ENCODE measurements around the gene CPNE5. TPM values are rescaled to one million over a fixed set of nuclear protein-coding genes. Genes with fewer than 3 reads are reported as not detected.

The CPNE5 gene
- total RNA-seq, 1 experiment from 2014 or later, result 0.44 TPM

DNA sequence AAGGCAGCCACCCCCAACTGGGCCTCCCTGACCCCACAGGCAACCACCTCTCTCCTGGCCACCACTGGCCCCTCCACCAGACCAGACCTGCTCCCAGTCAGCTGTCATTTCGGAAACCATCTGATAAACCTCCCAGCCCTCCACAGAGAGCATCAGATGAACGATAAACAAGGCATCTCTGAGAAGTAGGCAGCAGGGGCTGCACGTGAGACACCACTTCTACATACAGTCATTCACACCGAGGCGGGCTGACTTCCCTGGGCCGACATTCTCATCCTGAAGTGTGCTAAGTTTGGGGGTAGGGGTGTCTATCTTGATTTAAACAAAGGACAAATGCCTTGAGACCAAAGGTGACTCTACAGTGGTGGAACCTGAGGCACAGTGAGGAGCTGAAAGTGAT, 13.8 kb downstream of the CPNE5 start:
- H3K4me1 ChIP-seq (ENCODE audit: control insufficient read depth, insufficient read depth, low read length), result peaks cover 5% of the 10 kb centered on the region; the same call in 1 of the 2 replicates
- no peaks in the 10 kb centered on the region for H3K27me3 ChIP-seq (ENCODE audit: control insufficient read depth, insufficient read depth, low read length)
- no TSS peak for BruUV-seq (replicated peaks)
- no peaks in the 10 kb centered on the region for H3K9me3 ChIP-seq (ENCODE audit: control insufficient read depth, insufficient read depth, low read depth, low read length)
- ChIA-PET POLR2A (no interaction called here), CTCF (no interaction called here)
- TF ChIP-seq SIN3A (IDR thresholded peaks at IDR 0.05; ENCODE audit: borderline replicate concordance, insufficient read depth, low read depth, low read length), result no peak
- TF ChIP-seq CTCF (IDR thresholded peaks at IDR 0.05), result no peak
- TF ChIP-seq, protein P1, sequence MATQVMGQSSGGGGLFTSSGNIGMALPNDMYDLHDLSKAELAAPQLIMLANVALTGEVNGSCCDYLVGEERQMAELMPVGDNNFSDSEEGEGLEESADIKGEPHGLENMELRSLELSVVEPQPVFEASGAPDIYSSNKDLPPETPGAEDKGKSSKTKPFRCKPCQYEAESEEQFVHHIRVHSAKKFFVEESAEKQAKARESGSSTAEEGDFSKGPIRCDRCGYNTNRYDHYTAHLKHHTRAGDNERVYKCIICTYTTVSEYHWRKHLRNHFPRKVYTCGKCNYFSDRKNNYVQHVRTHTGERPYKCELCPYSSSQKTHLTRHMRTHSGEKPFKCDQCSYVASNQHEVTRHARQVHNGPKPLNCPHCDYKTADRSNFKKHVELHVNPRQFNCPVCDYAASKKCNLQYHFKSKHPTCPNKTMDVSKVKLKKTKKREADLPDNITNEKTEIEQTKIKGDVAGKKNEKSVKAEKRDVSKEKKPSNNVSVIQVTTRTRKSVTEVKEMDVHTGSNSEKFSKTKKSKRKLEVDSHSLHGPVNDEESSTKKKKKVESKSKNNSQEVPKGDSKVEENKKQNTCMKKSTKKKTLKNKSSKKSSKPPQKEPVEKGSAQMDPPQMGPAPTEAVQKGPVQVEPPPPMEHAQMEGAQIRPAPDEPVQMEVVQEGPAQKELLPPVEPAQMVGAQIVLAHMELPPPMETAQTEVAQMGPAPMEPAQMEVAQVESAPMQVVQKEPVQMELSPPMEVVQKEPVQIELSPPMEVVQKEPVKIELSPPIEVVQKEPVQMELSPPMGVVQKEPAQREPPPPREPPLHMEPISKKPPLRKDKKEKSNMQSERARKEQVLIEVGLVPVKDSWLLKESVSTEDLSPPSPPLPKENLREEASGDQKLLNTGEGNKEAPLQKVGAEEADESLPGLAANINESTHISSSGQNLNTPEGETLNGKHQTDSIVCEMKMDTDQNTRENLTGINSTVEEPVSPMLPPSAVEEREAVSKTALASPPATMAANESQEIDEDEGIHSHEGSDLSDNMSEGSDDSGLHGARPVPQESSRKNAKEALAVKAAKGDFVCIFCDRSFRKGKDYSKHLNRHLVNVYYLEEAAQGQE (IDR thresholded peaks at IDR 0.05; ENCODE audit: insufficient read depth in 1 of 2, low read depth in 2 of 2, low read length in 1 of 2), result no peak
- no peak for TF ChIP-seq POLR2AphosphoS5 (IDR thresholded peaks at IDR 0.05; ENCODE audit: low read depth, low read length)
- no peak for TF ChIP-seq TCF7L2 (IDR thresholded peaks at IDR 0.05; ENCODE audit: low read depth, low read length)
- H3K36me3 ChIP-seq (ENCODE audit: control insufficient read depth, insufficient read depth, low read length), result no peaks in the 10 kb centered on the region
- DNase-seq (ENCODE audit: low read depth, low spot score) (no peak), ATAC-seq (no peak)
- intact Hi-C loops (cut with micrococcal nuclease; ENCODE audit: unreplicated experiment) (no loop called here), in situ Hi-C loops (cut with HindIII; ENCODE audit: low pct_unique_long_range_greater_than_20kb, low sequenced_read_pairs) (no loop called here)
- H3K4me3 ChIP-seq (ENCODE audit: low read depth in 2 of 2, low read length in 2 of 2), result no peak overlapping the region
- no peak overlapping the region for H3K27ac ChIP-seq (ENCODE audit: low read length)

GRCh38 chr6:36824253-36824652, 15.0 kb downstream of the CPNE5 start:
- no peak for ATAC-seq
- no peak for TF ChIP-seq SIN3A (IDR thresholded peaks at IDR 0.05; ENCODE audit: borderline replicate concordance, insufficient read depth, low read depth, low read length)
- intact Hi-C loops (cut with micrococcal nuclease; ENCODE audit: unreplicated experiment), result no loop called here
- Histone ChIP-seq H3K4me3 (ENCODE audit: low read depth in 2 of 2, low read length in 2 of 2) (no peak overlapping the region), H3K9me3 (ENCODE audit: control insufficient read depth, insufficient read depth, low read depth, low read length) (no peaks in the 10 kb centered on the region), H3K27me3 (ENCODE audit: control insufficient read depth, insufficient read depth, low read length) (no peaks in the 10 kb centered on the region), H3K27ac (ENCODE audit: low read length) (no peak overlapping the region), H3K4me1 (ENCODE audit: control insufficient read depth, insufficient read depth, low read length) (peaks cover 5% of the 10 kb centered on the region; the same call in 1 of the 2 replicates), H3K36me3 (ENCODE audit: control insufficient read depth, insufficient read depth, low read length) (no peaks in the 10 kb centered on the region)
- POLR2A ChIA-PET, result no interaction called here
- CTCF ChIA-PET, result no interaction called here
- in situ Hi-C loops (cut with HindIII; ENCODE audit: low pct_unique_long_range_greater_than_20kb, low sequenced_read_pairs), result no loop called here
- DNase-seq (ENCODE audit: low read depth, low spot score), result no peak
- no TSS peak for BruUV-seq (replicated peaks)

GRCh38 chr6:36823421-36824096, 15.7 kb downstream of the CPNE5 start:
- intact Hi-C loops (cut with micrococcal nuclease; ENCODE audit: unreplicated experiment) (no loop called here), in situ Hi-C loops (cut with HindIII; ENCODE audit: low pct_unique_long_range_greater_than_20kb, low sequenced_read_pairs) (no loop called here)
- H3K27me3 ChIP-seq (ENCODE audit: control insufficient read depth, insufficient read depth, low read length), result no peaks in the 10 kb centered on the region
- no TSS peak for BruUV-seq (replicated peaks)
- H3K27ac ChIP-seq (ENCODE audit: low read length), result no peak overlapping the region
- no peak for DNase-seq (ENCODE audit: low read depth, low spot score)
- ChIA-PET CTCF (no interaction called here), POLR2A (no interaction called here)
- H3K4me1 ChIP-seq (ENCODE audit: control insufficient read depth, insufficient read depth, low read length), result peaks cover 5% of the 10 kb centered on the region; the same call in 1 of the 2 replicates
- ATAC-seq, result no peak
- no peaks in the 10 kb centered on the region for H3K9me3 ChIP-seq (ENCODE audit: control insufficient read depth, insufficient read depth, low read depth, low read length)
- no peaks in the 10 kb centered on the region for H3K36me3 ChIP-seq (ENCODE audit: control insufficient read depth, insufficient read depth, low read length)
- TF ChIP-seq POLR2AphosphoS5 (IDR thresholded peaks at IDR 0.05; ENCODE audit: low read depth, low read length), result no peak
- TF ChIP-seq, protein P1 (IDR thresholded peaks at IDR 0.05; ENCODE audit: insufficient read depth in 1 of 2, low read depth in 2 of 2, low read length in 1 of 2), result no peak
- no peak for TF ChIP-seq TCF7L2 (IDR thresholded peaks at IDR 0.05; ENCODE audit: low read depth, low read length)
- no peak for TF ChIP-seq SIN3A (IDR thresholded peaks at IDR 0.05; ENCODE audit: borderline replicate concordance, insufficient read depth, low read depth, low read length)
- TF ChIP-seq CTCF (IDR thresholded peaks at IDR 0.05), result no peak
- H3K4me3 ChIP-seq (ENCODE audit: low read depth in 2 of 2, low read length in 2 of 2), result no peak overlapping the region

All from Panc1 (cell line).